ENCODE measurements around the gene SLC25A10. TPM values are rescaled to one million over a fixed set of nuclear protein-coding genes. Genes with fewer than 3 reads are reported as not detected.

Gene SLC25A10
- total and polyA plus RNA-seq, 2 of the 4 experiments (the other 2 are of a cell fraction), result 14.9 to 19.0 TPM

GRCh38 chr17:81683208-81683583, 28.9 kb upstream of the SLC25A10 start:
- H4K20me1 ChIP-seq (ENCODE audit: insufficient read depth, low read length), result peaks cover 43% of the 10 kb centered on the region
- 0% methylated on average over 13 of the region's 37 CpGs; no CpG with 5 or more reads in 1 of the 2 experiments for WGBS, 2 experiments (ENCODE audit: extremely low coverage in 2 of 2, insufficient read length in 1 of 2)
- intact Hi-C loops (cut with micrococcal nuclease) (no loop called here), dilution Hi-C loops (cut with HindIII; ENCODE audit: low sequenced_read_pairs, unreplicated experiment) (no loop called here), in situ Hi-C loops (cut with MboI; ENCODE audit: low sequenced_read_pairs) (no loop called here)
- no peak overlapping the region for H2BK15ac ChIP-seq (ENCODE audit: low read depth, low read length)
- H2BK5ac ChIP-seq (ENCODE audit: low read depth, low read length, poor library complexity, severe bottlenecking), result peak overlapping the region; percentile 43
- H3K79me1 ChIP-seq (ENCODE audit: low read depth in 1 of 2, low read length in 2 of 2), result peaks cover 23 to 80% of the 10 kb centered on the region in 2 experiments; a peak in 3 of 4 replicates
- peak overlapping the region; percentile 48 for H3K14ac ChIP-seq (replicated peaks; ENCODE audit: low read depth, low read length)
- peak overlapping the region; percentile 47 for H4K91ac ChIP-seq (ENCODE audit: insufficient read depth, low read depth, low read length)
- no peaks in the 10 kb centered on the region for H3K27me3 ChIP-seq (ENCODE audit: control insufficient read depth, insufficient read depth, low read length)
- BruUV-seq (replicated peaks), result no TSS peak
- H3K9me1 ChIP-seq (ENCODE audit: insufficient read depth, low read length), result peaks cover 6% of the 10 kb centered on the region; the same call in 1 of the 2 replicates
- peak overlapping the region; percentile 24; the same call in 1 of the 2 replicates for H3K56ac ChIP-seq (ENCODE audit: extremely low read depth, insufficient read depth, low read length)
- peak overlapping the region; percentile 68 for H3K4me3 ChIP-seq (ENCODE audit: insufficient read depth, low read depth, low read length)
- H2AFZ ChIP-seq (replicated peaks; ENCODE audit: low read length, poor library complexity), result peak overlapping the region; percentile 87
- peak overlapping the region; percentile 81 for H3K4ac ChIP-seq (ENCODE audit: low read depth, low read length)
- H4K5ac ChIP-seq (ENCODE audit: low read depth, low read length), result peak overlapping the region; percentile 5
- H2AK9ac ChIP-seq (replicated peaks; ENCODE audit: low read depth, low read length, poor library complexity), result peak overlapping the region; percentile 97
- TF ChIP-seq CHD1 (IDR thresholded peaks at IDR 0.05; ENCODE audit: low read depth, low read length) (no peak), MXI1 (IDR thresholded peaks at IDR 0.05; ENCODE audit: borderline replicate concordance, low read depth, low read length) (no peak), BHLHE40 (IDR thresholded peaks at IDR 0.05; ENCODE audit: low read depth, low read length) (no peak), RCOR1 (IDR thresholded peaks at IDR 0.05; ENCODE audit: insufficient replicate concordance, low read length) (no peak), CEBPB (IDR thresholded peaks at IDR 0.05; ENCODE audit: low read depth, low read length) (no peak), FOS (IDR thresholded peaks at IDR 0.05; ENCODE audit: low read depth, low read length) (no peak), MAFK (IDR thresholded peaks at IDR 0.05; ENCODE audit: low read depth, low read length) (no peak), POLR2A (IDR thresholded peaks at IDR 0.05; ENCODE audit: low read depth, low read length) (no peak), USF2 (IDR thresholded peaks at IDR 0.05; ENCODE audit: low read depth, low read length) (no peak), NFE2L2 (IDR thresholded peaks at IDR 0.05; ENCODE audit: low read depth, low read length) (no peak), RAD21 (IDR thresholded peaks at IDR 0.05; ENCODE audit: low read length) (no peak), ELK1 (IDR thresholded peaks at IDR 0.05; ENCODE audit: borderline replicate concordance, low read depth, low read length) (no peak), MAZ (IDR thresholded peaks at IDR 0.05; ENCODE audit: borderline replicate concordance, low read depth, low read length) (no peak), RFX5 (IDR thresholded peaks at IDR 0.05; ENCODE audit: low read depth, low read length) (no peak), SMC3 (IDR thresholded peaks at IDR 0.05; ENCODE audit: low read depth, low read length) (no peak), CTCF (conservative IDR thresholded peaks at IDR 0.05; ENCODE audit: low read depth, low read length) (no peak)
- peak overlapping the region; percentile 95 for H3K4me2 ChIP-seq (ENCODE audit: low read depth, low read length)
- H4K8ac ChIP-seq (ENCODE audit: low read depth in 2 of 2, low read length in 2 of 2), result peak overlapping the region; percentile 77 to 80
- ATAC-seq (ENCODE audit: low read depth), result peak; percentile 6
- H3K9ac ChIP-seq (ENCODE audit: low read depth, low read length), result peak overlapping the region; percentile 89
- H3K23ac ChIP-seq (ENCODE audit: low read depth, low read length), result peak overlapping the region; percentile 45; the same call in 1 of the 2 replicates
- CTCF ChIA-PET, result no interaction called here
- peak overlapping the region; percentile 11; the same call in 1 of the 2 replicates for H3K18ac ChIP-seq (ENCODE audit: low read depth, low read length)
- 0 out of 2 replicates have a peak overlapping the region, but pooled peaks have one; percentile 5 for H2BK120ac ChIP-seq (ENCODE audit: low read depth, low read length)
- H3K27ac ChIP-seq (ENCODE audit: insufficient read depth, low read length), result peak overlapping the region; percentile 68
- DNase-seq, result peak; percentile 5
- peaks cover 10% of the 10 kb centered on the region for H3K4me1 ChIP-seq (ENCODE audit: control insufficient read depth, insufficient read depth, low read length)
- H2AK5ac ChIP-seq (ENCODE audit: low read depth, low read length), result peak overlapping the region; percentile 90
- POLR2A ChIA-PET (ENCODE audit: unreplicated experiment), result no interaction called here
- H2BK20ac ChIP-seq (ENCODE audit: low read depth, low read length), result no peak overlapping the region
- H3K36me3 ChIP-seq (ENCODE audit: control insufficient read depth, insufficient read depth, low read length), result peaks cover 29% of the 10 kb centered on the region
- H3K9me3 ChIP-seq (ENCODE audit: control insufficient read depth, insufficient read depth, low read length), result no peaks in the 10 kb centered on the region

All from IMR-90 (cell line).